DMS114 treated with DMSO at 0.1 percent for 48 hours (cell line): ENCODE measurements around the gene PVRIG.
"Not testable (repeated sequence)": the region's sequence is repeated elsewhere in the genome, so short reads cannot be mapped to it uniquely, and the experiment has no call there.

Experiments
- DNase-seq: peaks from one replicate; lab custom pipeline; 2025; ENCODE audit not compliant: unreplicated experiment; lab: John Stamatoyannopoulos, UW

PVRIG gene

DNA sequence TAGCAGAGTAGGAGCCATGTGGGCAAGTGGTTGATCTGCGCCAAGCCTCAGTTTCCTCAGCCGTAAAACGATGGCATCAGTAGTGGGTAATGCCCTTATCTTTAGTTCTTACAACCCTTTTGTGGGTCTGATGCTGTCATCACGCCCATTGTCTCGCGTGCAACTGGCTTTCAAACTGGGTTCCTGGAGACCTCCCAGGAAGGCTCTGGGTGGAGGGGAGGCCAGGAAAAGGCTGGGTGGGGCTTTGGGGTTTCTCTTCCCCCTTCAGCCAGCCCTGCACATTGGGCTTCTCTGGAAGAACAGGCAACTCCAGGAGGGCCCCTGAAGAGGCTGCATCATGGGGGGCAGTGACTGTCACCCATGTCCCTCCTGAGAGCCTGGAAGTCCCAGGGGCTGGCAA, 5.1 kb downstream of the PVRIG start:
- DNase-seq: not testable (repeated sequence)

DNA sequence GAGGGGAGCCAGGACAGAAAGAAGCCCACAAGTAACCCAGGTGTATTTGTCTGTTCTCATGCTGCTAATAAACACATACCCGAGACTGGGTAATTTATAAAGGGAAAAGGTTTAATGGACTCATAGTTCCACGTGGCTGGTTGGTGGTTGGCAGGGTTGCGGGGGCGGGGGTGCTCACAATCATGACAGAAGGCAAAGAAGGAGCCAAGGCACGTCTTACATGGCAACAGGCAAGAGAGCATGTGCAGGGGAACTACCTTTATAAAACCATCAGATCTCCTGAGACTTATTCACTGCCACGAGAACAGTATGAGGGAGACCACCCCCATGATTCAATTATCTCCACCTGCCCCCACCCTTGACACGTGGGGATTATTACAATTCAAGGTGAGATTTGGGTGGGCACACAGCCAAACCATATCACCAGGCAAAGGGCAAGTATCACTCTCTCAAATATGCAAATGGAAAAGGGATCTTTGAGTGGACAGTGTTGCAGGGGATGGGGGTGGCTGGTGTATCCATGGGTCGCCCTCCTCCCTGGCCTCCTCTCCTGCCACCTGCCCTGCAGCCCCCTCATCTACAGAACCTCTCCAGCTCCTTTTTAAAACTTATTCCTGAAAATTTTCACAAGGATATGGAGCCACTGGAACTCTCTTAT, 15.0 kb downstream of the PVRIG start:
- DNase-seq: not testable (repeated sequence)

GRCh38 chr7:100239975-100240374, 20.2 kb downstream of the PVRIG start:
- DNase-seq: not testable (repeated sequence)

DNA sequence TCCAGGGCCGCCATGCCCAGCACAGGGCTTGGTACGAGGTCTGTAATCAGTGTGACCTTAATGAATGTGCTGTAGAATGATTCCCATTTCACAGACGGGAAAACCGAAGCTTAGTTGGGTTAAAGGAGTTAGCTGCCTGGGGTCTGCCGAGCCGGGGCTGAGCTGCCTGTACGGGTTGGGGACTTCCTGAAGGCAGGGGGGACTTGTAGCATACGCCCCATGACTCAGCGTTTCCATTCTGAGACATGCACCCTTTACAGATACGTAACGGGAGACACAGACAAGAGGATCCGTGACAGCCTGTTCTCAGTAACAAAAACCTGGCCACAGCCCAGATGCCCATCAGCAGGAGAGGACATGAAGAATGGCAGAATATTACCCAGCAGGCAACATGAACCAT, 23.6 kb downstream of the PVRIG start:
- not testable (repeated sequence) for DNase-seq

DNA sequence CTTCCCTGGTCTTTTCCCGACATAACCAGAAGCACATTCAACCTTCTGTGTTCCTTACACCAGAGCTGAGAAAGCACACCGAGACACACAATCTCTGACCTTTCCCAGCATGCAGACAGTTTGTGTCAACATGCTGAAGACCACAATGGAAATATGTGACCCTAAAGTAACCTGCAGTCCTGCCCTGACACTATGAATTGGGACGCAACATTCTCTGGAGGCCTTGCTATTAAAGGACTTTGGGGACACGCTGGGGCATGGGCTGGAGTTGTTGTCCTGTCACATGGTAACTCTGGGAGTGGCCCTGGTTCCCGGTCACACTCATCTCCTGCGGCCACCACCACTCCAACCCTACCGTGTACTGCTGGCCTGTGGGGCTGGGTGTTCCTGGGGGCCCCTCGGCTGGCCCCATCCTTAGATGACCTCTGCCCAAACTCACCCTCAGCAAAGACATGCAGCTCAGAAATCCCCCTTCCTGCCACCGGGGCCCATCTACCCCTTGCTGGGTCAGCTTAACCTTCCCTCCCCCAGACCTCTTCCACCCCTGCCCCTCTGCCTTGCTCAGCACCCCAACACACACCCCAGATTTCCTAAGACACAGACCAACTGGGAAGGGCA, 25.3 kb downstream of the PVRIG start:
- not testable (repeated sequence) for DNase-seq

DNA sequence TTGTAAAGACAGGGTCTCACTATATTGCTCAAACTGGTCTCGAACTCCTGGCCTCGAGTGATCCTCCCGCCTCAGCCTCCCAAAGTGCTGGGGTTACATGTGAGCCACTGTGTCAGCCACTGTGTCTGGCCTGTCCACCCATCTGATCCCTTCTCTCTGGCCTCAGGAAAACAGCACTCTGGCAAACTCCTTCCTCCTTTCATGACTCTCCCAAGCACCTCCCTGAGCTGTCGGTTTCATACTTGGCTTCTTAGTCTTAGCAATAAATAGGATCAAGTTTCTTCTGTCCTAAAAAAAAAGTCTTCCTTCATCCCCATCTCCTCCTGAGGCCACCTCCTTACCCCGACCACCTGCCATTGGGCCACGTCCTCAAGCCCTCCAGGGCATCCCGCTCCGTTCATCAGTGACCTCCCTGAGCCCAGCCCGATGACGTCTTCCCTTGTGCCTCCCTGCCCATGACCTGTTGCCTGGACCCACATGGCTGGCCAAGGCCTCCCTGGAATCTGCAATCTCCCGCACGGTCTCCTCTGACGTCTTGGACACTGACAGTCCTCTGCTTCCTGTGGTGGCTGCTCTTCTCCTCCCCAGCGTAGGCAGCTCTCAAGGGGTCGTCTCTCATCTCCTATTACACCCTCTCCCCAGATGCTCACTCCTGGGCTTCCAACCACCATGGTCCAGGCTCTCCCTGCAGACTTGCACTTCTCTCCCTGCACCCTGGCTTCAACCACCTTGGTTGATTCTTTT, 26.5 kb downstream of the PVRIG start:
- not testable (repeated sequence) for DNase-seq

DNA sequence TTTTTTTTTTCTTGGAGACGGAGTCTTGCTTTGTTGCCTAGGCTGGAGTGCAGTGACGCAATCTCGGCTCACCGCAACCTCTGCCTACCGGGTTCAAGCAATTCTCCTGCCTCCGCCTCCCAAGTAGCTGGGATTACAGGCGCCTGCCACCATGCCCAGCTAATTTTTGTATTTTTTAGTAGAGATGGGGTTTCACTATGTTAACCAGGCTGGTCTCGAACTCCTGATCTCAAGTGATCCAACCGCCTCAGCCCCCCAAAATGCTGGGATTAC, 27.1 kb downstream of the PVRIG start:
- not testable (repeated sequence) for DNase-seq

- no peak for DNase-seq
Measured at GRCh38 chr7:100247152-100247757, 27.5 kb downstream of the PVRIG start.

DNA sequence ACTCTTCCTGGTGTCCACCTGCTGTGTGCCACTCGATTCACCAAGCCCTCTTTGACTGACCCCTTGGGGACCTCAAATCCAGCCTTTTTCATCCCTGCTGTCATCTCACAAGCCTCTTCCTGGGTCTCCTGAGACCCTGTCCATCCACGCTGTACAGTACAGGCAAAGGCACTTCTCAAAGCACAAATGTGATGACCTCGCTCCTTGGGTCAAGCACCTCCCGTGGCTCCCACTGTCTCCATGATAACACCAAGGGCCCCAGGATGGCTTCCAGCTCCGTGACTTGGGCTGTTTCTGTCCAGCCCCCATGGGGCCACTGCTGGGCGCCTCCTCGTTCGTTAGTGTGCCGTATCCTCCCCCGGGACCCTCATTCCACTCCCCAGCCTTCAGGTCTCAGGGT, 28.7 kb downstream of the PVRIG start:
- no peak for DNase-seq

DNA sequence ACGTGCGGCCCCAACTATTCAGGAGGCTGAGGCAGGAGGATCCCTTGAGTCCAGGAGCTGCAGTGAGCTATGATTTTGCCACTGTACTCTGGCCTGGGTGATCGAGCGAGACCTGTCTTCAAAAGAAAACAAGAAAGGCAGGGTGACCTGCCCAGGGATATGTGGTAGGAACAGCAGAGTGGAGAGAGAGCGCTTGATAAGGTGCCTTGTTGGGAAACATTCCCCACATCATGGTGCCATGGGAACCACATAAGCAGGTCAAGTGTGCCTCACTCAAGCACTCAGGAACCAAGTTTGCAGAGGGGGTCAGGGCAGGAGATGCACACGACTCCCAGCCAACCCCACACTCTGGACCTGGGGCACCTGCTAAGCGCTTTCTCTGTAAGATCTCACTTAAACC, 37.3 kb downstream of the PVRIG start:
- DNase-seq: no peak

DNA sequence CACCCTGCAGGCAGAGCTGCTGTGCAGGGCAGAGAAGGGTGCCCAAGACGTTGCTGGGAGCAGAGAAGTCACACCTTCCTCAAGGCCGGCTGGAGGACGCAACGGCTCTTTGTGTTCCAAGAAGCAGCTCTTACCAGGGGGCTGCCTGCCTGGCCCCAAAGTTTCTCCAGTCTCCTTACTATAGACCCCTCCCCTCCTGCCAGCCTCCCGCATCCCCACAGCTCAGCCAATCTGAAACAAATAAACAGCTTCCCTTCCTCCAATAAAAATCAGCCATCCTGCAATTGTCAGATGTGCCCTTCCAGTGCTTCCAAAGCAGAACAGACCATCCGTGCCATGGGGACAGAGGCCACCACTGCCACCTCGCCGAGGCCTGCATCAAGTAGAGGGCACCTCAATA, 40.2 kb downstream of the PVRIG start:
- DNase-seq: not testable (repeated sequence)

GRCh38 chr7:100262896-100263295, 43.1 kb downstream of the PVRIG start:
- not testable (repeated sequence) for DNase-seq

- not testable (repeated sequence) for DNase-seq
Measured at GRCh38 chr7:100264223-100264622, 44.5 kb downstream of the PVRIG start.

DNA sequence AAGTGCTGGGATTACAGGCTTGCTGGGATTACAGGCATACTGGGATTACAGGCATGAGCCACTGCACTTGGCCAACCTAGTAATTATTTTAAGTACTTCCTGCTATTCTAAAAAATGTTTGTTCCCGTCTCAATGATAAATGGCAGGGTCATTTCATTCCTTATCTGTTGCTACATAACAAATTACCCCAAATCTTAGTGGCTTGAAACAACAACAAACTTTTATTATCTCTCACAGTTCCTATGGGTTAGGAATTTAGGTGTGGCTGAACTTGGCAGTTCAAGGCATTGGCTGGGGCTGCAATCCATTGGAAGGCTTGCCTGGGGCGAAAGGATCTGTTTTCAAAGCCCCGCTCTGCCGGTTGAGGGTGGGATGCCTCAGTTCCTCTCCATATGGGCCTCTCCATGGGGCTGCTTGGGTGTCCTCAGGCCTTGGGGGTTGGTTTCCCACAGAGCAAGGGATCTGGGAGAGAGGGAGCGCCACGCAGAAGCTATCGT, 45.0 kb downstream of the PVRIG start:
- DNase-seq: not testable (repeated sequence)

DNA sequence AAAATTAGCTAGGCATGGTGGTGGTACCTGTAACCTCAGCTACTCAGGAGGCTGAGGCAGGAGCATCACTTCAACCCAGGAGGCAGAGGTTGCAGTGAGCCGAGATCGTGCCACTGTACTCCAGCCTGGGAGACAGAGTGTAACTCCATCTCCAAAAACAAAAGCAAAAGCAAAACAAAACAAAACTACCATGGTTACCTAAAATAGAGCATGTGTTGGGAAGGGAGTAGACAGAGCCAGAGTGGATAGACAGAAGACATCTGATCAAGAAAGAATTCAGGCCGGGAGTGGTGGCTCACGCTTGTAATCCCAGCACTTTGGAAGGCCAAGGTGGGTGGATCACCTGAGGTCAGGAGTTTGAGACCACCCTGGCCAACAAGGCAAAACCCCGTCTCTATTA, 46.1 kb downstream of the PVRIG start:
- DNase-seq: not testable (repeated sequence)

GRCh38 chr7:100266576-100267354, 47.0 kb downstream of the PVRIG start:
- DNase-seq: no peak

- DNase-seq: no peak
Measured at GRCh38 chr7:100267648-100268047, 47.9 kb downstream of the PVRIG start.

DNA sequence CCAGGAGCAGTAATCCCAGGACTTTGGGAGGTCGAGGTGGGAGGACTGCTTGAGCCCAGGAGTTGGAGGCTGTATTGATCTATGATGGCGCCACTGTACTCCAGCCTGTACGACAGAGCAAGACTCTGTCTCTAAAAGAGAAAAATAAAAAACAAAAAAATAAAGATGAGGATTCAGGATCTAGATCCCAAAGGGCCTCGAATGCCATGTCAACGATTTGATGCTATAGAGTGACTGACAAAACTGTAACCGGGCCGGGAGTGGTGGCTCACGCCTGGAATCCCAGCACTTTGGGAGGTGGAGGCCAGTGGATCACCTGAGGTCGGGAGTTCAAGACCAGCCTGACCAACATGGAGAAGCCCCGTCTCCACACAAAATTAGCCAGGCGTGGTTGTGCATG, 49.1 kb downstream of the PVRIG start:
- not testable (repeated sequence) for DNase-seq

GRCh38 chr7:100269306-100270045, 49.7 kb downstream of the PVRIG start:
- DNase-seq: not testable (repeated sequence)
